ENCODE results near the gene TBC1D3B.

DNA sequence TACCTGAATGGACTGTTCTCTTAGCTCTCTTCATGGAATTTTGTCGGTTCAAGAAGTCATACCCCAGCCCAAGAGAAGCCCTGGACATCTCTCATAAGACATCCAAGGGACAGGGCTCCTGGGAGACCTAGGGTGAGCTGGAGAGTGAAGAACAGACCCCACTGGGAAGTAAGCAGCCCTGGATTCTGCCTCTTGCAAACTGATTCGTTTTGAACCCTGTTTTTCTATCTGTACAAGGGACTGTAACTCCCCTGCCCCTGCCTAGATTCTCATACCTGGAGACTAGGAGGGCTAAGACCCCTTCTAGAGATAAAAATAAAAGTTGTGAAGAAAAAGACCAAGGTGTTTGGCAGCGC is 19.7 kb upstream of the TBC1D3B start:
- TF ChIP-seq, protein P1, sequence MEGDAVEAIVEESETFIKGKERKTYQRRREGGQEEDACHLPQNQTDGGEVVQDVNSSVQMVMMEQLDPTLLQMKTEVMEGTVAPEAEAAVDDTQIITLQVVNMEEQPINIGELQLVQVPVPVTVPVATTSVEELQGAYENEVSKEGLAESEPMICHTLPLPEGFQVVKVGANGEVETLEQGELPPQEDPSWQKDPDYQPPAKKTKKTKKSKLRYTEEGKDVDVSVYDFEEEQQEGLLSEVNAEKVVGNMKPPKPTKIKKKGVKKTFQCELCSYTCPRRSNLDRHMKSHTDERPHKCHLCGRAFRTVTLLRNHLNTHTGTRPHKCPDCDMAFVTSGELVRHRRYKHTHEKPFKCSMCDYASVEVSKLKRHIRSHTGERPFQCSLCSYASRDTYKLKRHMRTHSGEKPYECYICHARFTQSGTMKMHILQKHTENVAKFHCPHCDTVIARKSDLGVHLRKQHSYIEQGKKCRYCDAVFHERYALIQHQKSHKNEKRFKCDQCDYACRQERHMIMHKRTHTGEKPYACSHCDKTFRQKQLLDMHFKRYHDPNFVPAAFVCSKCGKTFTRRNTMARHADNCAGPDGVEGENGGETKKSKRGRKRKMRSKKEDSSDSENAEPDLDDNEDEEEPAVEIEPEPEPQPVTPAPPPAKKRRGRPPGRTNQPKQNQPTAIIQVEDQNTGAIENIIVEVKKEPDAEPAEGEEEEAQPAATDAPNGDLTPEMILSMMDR (conservative IDR thresholded peaks at IDR 0.05; ENCODE audit: low read depth, low read length): no peak
- TF ChIP-seq EZH2 (IDR thresholded peaks at IDR 0.05; ENCODE audit: low read length, unreplicated experiment): no peak

Measured in PC-3 (cell line).